ENCODE data around the gene WDPCP. TPM values are rescaled to one million over a fixed set of nuclear protein-coding genes. Genes with fewer than 3 reads are reported as not detected.
A peak's percentile ranks its signal among the peaks of the same experiment; 100 is the strongest.

The WDPCP gene
- total and polyA plus RNA-seq, 2 of the 13 experiments (the other 11 are each of a cell fraction or from before 2014, with no cell fraction given): 2.9 to 5.2 TPM

DNA sequence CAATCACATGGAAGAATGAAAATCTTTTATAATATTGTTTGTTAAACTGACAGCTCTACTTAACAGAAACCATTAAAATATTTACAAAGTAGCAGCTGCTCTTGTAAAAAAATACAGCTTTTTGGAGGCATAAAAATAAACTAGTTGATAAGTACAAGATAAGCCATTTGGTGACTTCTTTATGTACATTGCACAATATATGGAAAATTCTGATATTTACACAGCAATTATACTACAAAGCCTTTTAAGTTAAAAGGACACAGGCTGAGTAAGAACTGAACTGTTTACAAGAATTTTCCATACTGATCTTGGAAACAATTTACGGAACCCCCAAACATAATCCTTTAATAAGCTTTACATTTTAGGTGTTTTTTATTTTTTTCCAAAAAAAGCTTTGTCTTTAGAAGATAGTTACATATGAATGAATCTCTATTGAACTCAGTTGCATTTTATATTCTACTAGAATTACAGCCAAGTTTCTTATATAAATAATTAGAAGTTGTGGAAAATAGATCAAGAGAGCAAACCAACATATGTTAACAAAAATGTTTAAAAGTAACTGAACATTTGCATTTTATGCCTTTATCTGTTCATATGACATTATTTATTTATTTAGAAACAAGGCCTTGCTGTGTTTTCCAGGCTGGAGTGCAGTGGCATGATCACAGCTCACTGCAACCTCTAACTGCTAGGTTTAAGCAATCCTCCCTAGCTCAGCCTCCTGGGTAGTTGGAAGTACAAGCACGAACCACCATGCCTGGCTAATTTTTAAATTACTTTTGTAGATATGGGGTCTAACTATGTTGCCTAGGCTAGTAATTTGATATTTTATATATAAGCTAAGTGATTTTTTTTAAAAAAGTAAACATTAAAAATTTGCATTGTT is 395.1 kb downstream of the WDPCP start (continued):
- TF ChIP-seq ELF4 (CRISPR knock-in tag; IDR thresholded peaks at IDR 0.05; ENCODE audit: borderline replicate concordance): peak; percentile 76; the same call in 1 of the 2 replicates
- TF ChIP-seq YY1 (IDR thresholded peaks at IDR 0.05; ENCODE audit: insufficient read depth, insufficient replicate concordance, low read depth, low read length): peak; percentile 28
- TF ChIP-seq RBFOX2 (IDR thresholded peaks at IDR 0.05; ENCODE audit: low read depth, low read length): peak; percentile 52; the same call in 1 of the 2 replicates
- TF ChIP-seq, protein P1, sequence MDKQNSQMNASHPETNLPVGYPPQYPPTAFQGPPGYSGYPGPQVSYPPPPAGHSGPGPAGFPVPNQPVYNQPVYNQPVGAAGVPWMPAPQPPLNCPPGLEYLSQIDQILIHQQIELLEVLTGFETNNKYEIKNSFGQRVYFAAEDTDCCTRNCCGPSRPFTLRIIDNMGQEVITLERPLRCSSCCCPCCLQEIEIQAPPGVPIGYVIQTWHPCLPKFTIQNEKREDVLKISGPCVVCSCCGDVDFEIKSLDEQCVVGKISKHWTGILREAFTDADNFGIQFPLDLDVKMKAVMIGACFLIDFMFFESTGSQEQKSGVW (CRISPR knock-in tag; IDR thresholded peaks at IDR 0.05; ENCODE audit: borderline replicate concordance): no peak
- peak; percentile 96 for TF ChIP-seq SOX5 (CRISPR knock-in tag; IDR thresholded peaks at IDR 0.05; ENCODE audit: borderline replicate concordance)
- TF ChIP-seq TGIF2 (CRISPR knock-in tag; IDR thresholded peaks at IDR 0.05): no peak
- peak; percentile 48; the same call in 1 of the 2 replicates for TF ChIP-seq SMC3 (IDR thresholded peaks at IDR 0.05; ENCODE audit: low read length)
- peak; percentile 53 for TF ChIP-seq HOXA3 (CRISPR knock-in tag; IDR thresholded peaks at IDR 0.05)
- TF ChIP-seq ZNF878 (CRISPR knock-in tag; IDR thresholded peaks at IDR 0.05): peak; percentile 57; the same call in 1 of the 2 replicates
- peak; percentile 29; the same call in 1 of the 2 replicates for TF ChIP-seq ZMYM4 (CRISPR knock-in tag; IDR thresholded peaks at IDR 0.05)
- TF ChIP-seq FOXJ3 (CRISPR knock-in tag; IDR thresholded peaks at IDR 0.05; ENCODE audit: borderline replicate concordance): peak; percentile 99
- no peak for TF ChIP-seq ZNF235 (CRISPR knock-in tag; IDR thresholded peaks at IDR 0.05; ENCODE audit: borderline replicate concordance)
- no peak for TF ChIP-seq ZSCAN31 (CRISPR knock-in tag; IDR thresholded peaks at IDR 0.05; ENCODE audit: low read depth)
- peak; percentile 100 for TF ChIP-seq NFIC (IDR thresholded peaks at IDR 0.05; ENCODE audit: low read length)
- TF ChIP-seq TCF12 (IDR thresholded peaks at IDR 0.05): no peak
- peak; percentile 91; the same call in 1 of the 2 replicates for TF ChIP-seq TCF12 (CRISPR knock-in tag; IDR thresholded peaks at IDR 0.05)
- TF ChIP-seq, protein P2, sequence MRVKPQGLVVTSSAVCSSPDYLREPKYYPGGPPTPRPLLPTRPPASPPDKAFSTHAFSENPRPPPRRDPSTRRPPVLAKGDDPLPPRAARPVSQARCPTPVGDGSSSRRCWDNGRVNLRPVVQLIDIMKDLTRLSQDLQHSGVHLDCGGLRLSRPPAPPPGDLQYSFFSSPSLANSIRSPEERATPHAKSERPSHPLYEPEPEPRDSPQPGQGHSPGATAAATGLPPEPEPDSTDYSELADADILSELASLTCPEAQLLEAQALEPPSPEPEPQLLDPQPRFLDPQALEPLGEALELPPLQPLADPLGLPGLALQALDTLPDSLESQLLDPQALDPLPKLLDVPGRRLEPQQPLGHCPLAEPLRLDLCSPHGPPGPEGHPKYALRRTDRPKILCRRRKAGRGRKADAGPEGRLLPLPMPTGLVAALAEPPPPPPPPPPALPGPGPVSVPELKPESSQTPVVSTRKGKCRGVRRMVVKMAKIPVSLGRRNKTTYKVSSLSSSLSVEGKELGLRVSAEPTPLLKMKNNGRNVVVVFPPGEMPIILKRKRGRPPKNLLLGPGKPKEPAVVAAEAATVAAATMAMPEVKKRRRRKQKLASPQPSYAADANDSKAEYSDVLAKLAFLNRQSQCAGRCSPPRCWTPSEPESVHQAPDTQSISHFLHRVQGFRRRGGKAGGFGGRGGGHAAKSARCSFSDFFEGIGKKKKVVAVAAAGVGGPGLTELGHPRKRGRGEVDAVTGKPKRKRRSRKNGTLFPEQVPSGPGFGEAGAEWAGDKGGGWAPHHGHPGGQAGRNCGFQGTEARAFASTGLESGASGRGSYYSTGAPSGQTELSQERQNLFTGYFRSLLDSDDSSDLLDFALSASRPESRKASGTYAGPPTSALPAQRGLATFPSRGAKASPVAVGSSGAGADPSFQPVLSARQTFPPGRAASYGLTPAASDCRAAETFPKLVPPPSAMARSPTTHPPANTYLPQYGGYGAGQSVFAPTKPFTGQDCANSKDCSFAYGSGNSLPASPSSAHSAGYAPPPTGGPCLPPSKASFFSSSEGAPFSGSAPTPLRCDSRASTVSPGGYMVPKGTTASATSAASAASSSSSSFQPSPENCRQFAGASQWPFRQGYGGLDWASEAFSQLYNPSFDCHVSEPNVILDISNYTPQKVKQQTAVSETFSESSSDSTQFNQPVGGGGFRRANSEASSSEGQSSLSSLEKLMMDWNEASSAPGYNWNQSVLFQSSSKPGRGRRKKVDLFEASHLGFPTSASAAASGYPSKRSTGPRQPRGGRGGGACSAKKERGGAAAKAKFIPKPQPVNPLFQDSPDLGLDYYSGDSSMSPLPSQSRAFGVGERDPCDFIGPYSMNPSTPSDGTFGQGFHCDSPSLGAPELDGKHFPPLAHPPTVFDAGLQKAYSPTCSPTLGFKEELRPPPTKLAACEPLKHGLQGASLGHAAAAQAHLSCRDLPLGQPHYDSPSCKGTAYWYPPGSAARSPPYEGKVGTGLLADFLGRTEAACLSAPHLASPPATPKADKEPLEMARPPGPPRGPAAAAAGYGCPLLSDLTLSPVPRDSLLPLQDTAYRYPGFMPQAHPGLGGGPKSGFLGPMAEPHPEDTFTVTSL (CRISPR knock-in tag; IDR thresholded peaks at IDR 0.05; ENCODE audit: borderline replicate concordance): peak; percentile 97; the same call in 1 of the 2 replicates
- TF ChIP-seq ASH2L (IDR thresholded peaks at IDR 0.05; ENCODE audit: insufficient read length, low read depth, low read length): peak; percentile 100
- 0 out of 2 replicates have a peak, but pooled peaks have one; percentile 16 for TF ChIP-seq NFYC (CRISPR knock-in tag; IDR thresholded peaks at IDR 0.05)
- TF ChIP-seq, protein P3, sequence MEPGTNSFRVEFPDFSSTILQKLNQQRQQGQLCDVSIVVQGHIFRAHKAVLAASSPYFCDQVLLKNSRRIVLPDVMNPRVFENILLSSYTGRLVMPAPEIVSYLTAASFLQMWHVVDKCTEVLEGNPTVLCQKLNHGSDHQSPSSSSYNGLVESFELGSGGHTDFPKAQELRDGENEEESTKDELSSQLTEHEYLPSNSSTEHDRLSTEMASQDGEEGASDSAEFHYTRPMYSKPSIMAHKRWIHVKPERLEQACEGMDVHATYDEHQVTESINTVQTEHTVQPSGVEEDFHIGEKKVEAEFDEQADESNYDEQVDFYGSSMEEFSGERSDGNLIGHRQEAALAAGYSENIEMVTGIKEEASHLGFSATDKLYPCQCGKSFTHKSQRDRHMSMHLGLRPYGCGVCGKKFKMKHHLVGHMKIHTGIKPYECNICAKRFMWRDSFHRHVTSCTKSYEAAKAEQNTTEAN (CRISPR knock-in tag; conservative IDR thresholded peaks at IDR 0.05): no peak

Measured in HepG2 (cell line).